ENCODE results near the gene IFNL1.
"Not testable (repeated sequence)": the region's sequence is repeated elsewhere in the genome, so short reads cannot be mapped to it uniquely, and the experiment has no call there.

Gene IFNL1

DNA sequence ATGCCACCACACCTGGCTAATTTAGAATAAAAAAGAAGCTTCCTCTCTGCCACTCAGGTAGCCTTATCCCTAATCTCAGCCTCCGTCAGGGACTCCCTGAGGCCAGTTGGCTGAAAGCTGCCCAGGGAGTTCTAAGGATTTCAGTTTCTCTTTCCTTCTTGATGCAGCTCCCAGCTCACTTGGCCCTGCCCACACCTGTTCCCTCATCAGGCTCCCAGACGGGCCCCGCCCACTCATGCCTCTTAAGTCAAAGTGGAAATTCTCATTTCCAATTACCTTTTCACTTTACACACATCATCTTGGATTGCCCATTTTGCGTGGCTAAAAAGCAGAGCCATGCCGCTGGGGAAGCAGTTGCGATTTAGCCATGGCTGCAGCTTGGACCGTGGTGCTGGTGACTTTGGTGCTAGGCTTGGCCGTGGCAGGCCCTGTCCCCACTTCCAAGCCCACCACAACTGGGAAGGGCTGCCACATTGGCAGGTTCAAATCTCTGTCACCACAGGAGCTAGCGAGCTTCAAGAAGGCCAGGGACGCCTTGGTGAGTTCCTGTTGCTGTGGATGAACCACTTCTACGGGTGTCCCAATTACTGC is at the start of gene IFNL1:
IFNL1 (plus strand) TSS at position 353 of the 591 bp plus-strand sequence; CDS start at position 368, 15 bp downstream.
- no peak for DNase-seq (ENCODE audit: low read depth in 2 of 2)

- DNase-seq (ENCODE audit: low read depth in 2 of 2): no peak
Measured at GRCh38 chr19:39246951-39247669, 49.1 kb upstream of the IFNL1 start.

- no peak for DNase-seq (ENCODE audit: low read depth in 2 of 2)
Measured at GRCh38 chr19:39247701-39248664, 48.2 kb upstream of the IFNL1 start.

GRCh38 chr19:39248806-39249205 is 47.4 kb upstream of the IFNL1 start, which contains the start of gene IFNL4:
Gene IFNL4, minus strand, starts transcription at chr19:39248856.
- DNase-seq (ENCODE audit: low read depth in 2 of 2): no peak

- no peak for DNase-seq (ENCODE audit: low read depth in 2 of 2)
Measured at GRCh38 chr19:39251081-39251480, 45.1 kb upstream of the IFNL1 start.

GRCh38 chr19:39251846-39252245 is 44.4 kb upstream of the IFNL1 start:
- DNase-seq (ENCODE audit: low read depth in 2 of 2): no peak

GRCh38 chr19:39252458-39252857 is 43.7 kb upstream of the IFNL1 start:
- DNase-seq (ENCODE audit: low read depth in 2 of 2): no peak

GRCh38 chr19:39253374-39254149 is 42.6 kb upstream of the IFNL1 start:
- DNase-seq (ENCODE audit: low read depth in 2 of 2): no peak

GRCh38 chr19:39254531-39255345 is 41.5 kb upstream of the IFNL1 start:
- no peak for DNase-seq (ENCODE audit: low read depth in 2 of 2)

GRCh38 chr19:39257227-39257626 is 39.0 kb upstream of the IFNL1 start:
- no peak for DNase-seq (ENCODE audit: low read depth in 2 of 2)

- DNase-seq (ENCODE audit: low read depth in 2 of 2): no peak
Measured at GRCh38 chr19:39261704-39262103, 34.5 kb upstream of the IFNL1 start.

GRCh38 chr19:39262496-39262895 is 33.7 kb upstream of the IFNL1 start:
- no peak for DNase-seq (ENCODE audit: low read depth in 2 of 2)

GRCh38 chr19:39263912-39264305 is 32.3 kb upstream of the IFNL1 start:
- DNase-seq (ENCODE audit: low read depth in 2 of 2): no peak

DNA sequence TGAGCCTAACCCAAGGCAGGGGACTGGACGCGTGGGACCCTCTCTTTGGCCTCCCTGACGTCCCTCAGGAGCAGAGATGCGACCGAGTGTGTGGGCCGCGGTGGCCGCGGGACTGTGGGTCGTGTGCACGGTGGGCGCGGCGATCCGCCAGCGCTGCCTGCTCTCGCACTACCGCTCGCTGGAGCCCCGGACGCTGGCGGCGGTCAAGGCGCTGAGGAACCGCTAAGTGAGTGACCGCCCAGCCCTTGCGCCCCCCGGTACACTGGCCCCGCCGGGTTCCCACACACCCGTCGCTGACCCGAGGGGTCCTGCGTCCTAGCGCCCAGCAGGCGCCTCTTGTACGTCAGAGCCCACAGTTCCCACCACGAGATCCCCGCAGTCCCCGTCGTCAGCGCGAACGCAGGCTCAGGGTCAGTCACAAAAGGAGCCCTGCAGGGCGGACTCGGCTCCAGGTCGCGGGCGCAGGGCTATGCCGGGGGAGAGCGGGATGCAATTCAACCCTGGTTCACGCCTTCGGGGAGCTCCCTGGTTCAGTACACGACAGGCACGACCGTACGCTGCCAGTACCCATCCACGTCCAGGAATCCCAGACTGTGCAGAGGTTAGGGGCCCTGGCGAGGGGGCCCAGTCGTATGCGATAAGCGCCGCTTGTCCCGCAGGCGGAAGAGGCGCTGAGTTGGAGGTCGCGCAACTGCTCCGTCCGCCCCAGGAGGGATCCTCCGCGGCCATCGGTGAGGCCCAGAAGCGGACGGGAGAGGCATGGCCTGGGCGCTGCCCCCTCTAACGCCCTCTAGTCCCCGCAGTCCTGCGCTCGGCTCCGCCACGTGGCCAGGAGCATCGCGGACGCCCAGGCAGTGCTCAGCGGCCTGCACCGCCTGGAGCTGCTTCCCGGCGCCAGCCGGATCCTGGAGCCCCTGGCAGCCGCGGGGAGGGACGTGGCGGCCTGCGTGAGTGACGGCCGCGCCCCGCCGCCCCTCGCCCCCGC is 31.6 kb upstream of the IFNL1 start:
- DNase-seq (ENCODE audit: low read depth in 2 of 2): no peak

DNA sequence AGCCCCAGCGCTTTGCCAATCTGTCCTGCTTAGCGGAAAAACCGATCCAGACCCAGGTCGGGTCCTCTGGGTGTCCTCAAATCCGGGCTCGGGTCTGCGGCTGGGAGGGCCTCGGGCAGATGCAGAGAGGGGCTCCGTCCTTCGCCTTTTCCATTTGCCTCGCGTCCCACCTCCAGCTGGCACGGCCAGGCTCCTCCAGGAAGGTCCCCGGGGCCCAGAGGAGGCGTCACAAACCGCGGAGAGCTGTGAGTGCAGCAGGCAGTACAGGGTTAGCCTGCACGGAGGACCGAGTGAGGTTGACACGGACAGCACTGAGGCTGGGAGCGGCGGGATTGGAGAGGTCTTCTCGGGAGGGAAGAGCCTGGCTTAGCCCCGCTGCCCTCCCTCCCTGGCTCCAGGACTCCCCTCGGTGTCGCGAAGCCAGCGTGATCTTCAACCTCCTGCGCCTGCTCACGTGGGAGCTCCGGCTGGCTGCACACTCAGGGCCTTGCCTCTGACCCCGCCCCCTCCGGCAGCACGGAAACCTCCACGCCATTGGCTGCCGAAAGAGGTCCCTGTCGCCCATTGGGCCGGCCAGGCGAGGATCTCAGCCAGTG is 30.8 kb upstream of the IFNL1 start:
- DNase-seq (ENCODE audit: low read depth in 2 of 2): no peak

DNA sequence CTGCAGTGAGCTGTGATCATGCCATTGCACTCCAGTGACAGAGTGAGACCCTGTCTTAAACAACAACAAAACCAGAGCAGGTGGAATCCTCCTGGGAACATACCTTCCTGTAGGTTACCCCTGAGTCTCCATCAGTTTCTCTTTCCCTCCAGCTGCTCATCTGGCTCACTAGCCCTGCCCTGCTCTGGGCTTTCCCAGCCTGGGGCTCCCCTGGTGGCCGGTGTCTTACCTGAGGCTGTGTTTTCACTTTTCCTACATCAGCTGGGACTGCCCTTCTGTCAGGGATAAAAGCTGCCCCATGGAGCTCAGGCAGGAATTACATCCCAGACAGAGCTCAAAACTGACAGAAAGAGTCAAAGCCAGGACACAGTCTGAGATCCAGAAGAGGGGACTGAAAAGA is 28.1 kb upstream of the IFNL1 start, which contains the start of gene IFNL2:
IFNL2 (plus strand) TSS at position 312 of the 400 bp plus-strand sequence. CDS start 173 bp downstream, outside the sequence.
- DNase-seq (ENCODE audit: low read depth in 2 of 2): not testable (repeated sequence)

DNA sequence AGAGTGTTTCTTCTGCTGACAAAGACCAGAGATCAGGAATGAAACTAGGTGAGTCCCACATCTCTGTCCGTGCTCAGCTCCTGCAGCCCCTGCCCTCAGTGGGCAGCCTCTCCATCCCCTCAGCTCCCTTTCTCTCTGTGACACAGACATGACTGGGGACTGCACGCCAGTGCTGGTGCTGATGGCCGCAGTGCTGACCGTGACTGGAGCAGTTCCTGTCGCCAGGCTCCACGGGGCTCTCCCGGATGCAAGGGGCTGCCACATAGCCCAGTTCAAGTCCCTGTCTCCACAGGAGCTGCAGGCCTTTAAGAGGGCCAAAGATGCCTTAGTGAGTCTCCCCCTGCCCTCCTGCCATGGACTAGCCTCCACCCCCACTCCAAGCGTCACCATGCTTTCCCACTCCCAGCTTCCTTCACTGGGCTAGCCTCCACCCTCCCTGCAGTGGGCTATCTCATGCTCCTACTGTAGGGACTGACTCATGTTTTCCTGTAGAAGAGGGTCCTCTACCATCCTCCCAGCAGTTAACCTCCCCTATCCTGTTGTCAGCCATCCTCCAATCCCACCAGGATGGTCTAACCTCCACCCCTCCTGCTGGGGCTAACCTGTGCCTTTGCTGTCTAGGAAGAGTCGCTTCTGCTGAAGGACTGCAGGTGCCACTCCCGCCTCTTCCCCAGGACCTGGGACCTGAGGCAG is 27.5 kb upstream of the IFNL1 start:
- not testable (repeated sequence) for DNase-seq (ENCODE audit: low read depth in 2 of 2)

GRCh38 chr19:39269369-39269768 is 26.8 kb upstream of the IFNL1 start:
- DNase-seq (ENCODE audit: low read depth in 2 of 2): not testable (repeated sequence)
